ENCODE results near the gene CCNK. TPM values are rescaled to one million over a fixed set of nuclear protein-coding genes. Genes with fewer than 3 reads are reported as not detected.

CCNK gene
- total and polyA plus RNA-seq, 11 donors, result 9.1 to 35.3 (median 29.3) TPM

DNA sequence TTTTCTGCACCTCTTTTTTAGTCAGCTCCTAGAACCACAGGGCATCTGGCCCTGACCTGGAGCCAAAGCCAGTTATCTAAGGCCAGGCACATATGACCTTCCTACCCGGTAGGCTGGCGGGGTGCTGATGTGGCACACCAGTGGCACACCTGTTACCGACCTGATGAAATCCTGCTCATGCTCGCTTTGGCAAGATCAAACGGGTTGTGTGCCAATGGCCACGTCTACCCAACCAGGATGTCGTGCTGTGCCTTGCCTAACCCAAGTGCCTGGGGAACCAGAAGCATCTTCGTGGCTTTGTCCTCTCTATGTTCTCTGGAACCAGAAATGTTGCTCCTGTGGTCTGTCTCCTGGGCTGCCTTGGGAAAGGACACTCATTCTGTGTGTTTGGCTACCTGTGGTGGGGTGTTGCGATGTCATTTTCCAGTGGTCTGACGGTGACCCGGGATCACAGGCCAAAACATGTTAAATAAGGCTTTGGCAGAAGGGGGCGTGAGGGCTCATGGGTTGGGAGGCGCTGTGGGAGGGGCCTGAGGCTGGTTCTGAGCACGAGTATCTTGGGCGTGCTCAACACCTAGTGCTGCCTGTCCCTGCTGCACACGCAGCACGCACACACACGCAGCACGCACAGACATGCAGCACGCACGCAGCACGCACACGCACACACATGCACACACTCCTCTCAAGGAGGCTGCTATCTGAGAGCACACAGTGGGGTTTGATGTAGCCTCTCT lies 27.9 kb downstream of the CCNK start:
- TF ChIP-seq, protein P1, sequence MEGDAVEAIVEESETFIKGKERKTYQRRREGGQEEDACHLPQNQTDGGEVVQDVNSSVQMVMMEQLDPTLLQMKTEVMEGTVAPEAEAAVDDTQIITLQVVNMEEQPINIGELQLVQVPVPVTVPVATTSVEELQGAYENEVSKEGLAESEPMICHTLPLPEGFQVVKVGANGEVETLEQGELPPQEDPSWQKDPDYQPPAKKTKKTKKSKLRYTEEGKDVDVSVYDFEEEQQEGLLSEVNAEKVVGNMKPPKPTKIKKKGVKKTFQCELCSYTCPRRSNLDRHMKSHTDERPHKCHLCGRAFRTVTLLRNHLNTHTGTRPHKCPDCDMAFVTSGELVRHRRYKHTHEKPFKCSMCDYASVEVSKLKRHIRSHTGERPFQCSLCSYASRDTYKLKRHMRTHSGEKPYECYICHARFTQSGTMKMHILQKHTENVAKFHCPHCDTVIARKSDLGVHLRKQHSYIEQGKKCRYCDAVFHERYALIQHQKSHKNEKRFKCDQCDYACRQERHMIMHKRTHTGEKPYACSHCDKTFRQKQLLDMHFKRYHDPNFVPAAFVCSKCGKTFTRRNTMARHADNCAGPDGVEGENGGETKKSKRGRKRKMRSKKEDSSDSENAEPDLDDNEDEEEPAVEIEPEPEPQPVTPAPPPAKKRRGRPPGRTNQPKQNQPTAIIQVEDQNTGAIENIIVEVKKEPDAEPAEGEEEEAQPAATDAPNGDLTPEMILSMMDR (IDR thresholded peaks at IDR 0.05), result no peak
- TF ChIP-seq POLR2A (IDR thresholded peaks at IDR 0.05), result no peak
- peaks cover 0 to 19% (median 5%) of the 10 kb centered on the region in 12 donors for H3K4me1 ChIP-seq
- ATAC-seq (no peak), DNase-seq (peak in 2 of 5 donors; percentile 25 to 33)
- intact Hi-C loops (cut with DNase I), result no loop called here
- H3K27ac ChIP-seq, result no peak overlapping the region
- H3K9me3 ChIP-seq, result no peaks in the 10 kb centered on the region
- 61 to 83% (median 78%) methylated on average over 15 to 23 of the region's 23 CpGs for WGBS, 4 donors
- no peak overlapping the region for H3K4me3 ChIP-seq
- H3K27me3 ChIP-seq, result no peaks in the 10 kb centered on the region
- H3K36me3 ChIP-seq, result peaks cover 3 to 92% (median 78%) of the 10 kb centered on the region in 9 donors

DNA sequence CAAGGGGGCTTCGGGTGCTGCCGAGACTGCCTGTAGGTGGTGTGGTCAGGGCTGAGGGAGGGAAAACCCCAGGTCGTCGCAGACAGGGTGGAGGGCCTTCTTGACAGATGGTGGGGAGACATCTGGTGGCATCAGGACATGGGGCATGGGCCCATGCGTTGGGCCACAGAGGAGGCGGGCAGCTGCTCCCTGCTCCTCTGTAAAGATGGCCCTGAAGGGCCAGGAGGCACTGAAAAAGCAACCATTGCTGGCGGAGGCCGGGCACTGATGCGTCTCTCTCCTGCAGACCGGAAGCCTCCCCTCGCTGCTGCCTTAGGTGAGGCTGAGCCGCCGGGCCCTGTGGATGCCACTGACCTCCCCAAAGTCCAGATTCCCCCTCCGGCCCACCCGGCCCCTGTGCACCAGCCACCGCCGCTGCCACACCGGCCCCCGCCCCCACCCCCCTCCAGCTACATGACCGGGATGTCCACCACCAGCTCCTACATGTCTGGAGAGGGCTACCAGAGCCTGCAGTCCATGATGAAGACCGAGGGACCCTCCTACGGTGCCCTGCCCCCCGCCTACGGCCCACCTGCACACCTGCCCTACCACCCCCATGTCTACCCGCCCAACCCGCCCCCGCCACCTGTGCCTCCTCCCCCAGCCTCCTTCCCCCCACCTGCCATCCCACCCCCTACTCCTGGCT lies 28.8 kb downstream of the CCNK start:
- H3K27ac ChIP-seq, result no peak overlapping the region
- H3K4me1 ChIP-seq, result peaks cover 0 to 19% (median 5%) of the 10 kb centered on the region in 12 donors
- H3K4me3 ChIP-seq, result no peak overlapping the region
- H3K27me3 ChIP-seq, result no peaks in the 10 kb centered on the region
- 86 to 94% (median 93%) methylated on average over 15 to 27 of the region's 27 CpGs for WGBS, 4 donors
- DNase-seq (peak in 1 of 5 donors; percentile 21), ATAC-seq (no peak)
- TF ChIP-seq, protein P1 (IDR thresholded peaks at IDR 0.05), result no peak
- no peak for TF ChIP-seq POLR2A (IDR thresholded peaks at IDR 0.05)
- H3K9me3 ChIP-seq, result no peaks in the 10 kb centered on the region
- intact Hi-C loops (cut with DNase I), result loop anchor here in 1 of 10 donors (10.0 kb wide), 1 partner anchor 375 kb away; no protein-coding TSS in a partner anchor
- peaks cover 3 to 92% (median 75%) of the 10 kb centered on the region in 9 donors for H3K36me3 ChIP-seq

DNA sequence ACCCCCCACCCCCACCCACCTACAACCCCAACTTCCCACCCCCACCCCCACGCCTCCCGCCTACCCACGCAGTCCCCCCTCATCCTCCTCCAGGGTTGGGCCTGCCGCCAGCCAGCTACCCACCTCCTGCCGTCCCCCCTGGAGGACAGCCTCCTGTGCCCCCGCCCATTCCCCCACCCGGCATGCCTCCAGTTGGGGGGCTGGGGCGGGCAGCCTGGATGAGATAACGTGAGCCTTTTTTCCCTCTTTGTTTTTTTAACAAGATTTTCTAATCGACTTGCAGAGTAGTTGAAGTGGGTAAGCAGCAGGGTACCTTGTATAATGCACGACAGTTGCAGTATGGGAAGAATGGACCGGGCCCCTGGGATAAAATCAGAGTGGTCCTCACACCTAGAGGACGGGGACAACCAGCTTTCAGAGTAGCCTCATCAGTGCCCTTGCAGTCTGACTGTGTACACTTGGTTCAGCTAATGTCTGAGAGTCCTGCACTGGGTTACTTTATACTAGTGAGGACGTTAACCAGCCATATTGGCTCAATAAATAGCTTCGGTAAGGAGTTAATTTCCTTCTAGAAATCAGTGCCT lies 29.4 kb downstream of the CCNK start:
- Histone ChIP-seq H3K9me3 (no peaks in the 10 kb centered on the region), H3K27me3 (no peaks in the 10 kb centered on the region), H3K4me3 (no peak overlapping the region), H3K4me1 (peaks cover 0 to 19% (median 3%) of the 10 kb centered on the region in 12 donors), H3K27ac (peak overlapping the region in 4 of 12 donors; percentile 35 to 70 (median 53)), H3K36me3 (peaks cover under 1 to 89% (median 69%) of the 10 kb centered on the region in 9 donors)
- WGBS, 4 donors, result 74 to 77% (median 75%) methylated on average over 12 to 15 of the region's 15 CpGs
- DNase-seq (no peak), ATAC-seq (no peak)
- no peak for TF ChIP-seq POLR2A (IDR thresholded peaks at IDR 0.05)
- TF ChIP-seq, protein P1 (IDR thresholded peaks at IDR 0.05), result no peak
- intact Hi-C loops (cut with DNase I), result loop anchor here in 1 of 10 donors (10.0 kb wide), 1 partner anchor 374 kb away; no protein-coding TSS in a partner anchor
